ENCODE results near the gene SKI.
A peak's percentile ranks its signal among the peaks of the same experiment; 100 is the strongest.

SKI gene

GRCh38 chr1:2297246-2298011 is 69.3 kb downstream of the SKI start:
- DNase-seq, result no peak

DNA sequence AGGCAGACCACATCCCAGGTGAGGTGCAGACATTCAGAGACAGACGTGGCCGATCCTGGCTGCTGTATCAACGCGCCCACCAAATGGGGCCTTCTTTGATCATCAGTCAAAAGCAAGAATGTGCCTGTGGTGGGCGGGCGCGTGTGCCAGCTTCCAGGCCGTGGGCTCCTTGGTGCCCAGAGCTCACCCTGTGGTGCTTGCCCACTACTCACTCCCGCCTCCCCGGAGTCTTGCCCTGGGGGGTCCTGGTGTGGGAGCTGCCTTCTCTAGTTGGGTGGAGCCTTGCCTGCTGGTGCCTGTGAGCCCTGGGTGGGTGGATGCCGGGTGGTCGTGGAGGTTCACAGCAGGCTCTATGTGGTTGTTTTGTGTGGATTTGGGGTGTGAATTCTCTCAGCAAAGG is 70.6 kb downstream of the SKI start:
- DNase-seq, result no peak

DNA sequence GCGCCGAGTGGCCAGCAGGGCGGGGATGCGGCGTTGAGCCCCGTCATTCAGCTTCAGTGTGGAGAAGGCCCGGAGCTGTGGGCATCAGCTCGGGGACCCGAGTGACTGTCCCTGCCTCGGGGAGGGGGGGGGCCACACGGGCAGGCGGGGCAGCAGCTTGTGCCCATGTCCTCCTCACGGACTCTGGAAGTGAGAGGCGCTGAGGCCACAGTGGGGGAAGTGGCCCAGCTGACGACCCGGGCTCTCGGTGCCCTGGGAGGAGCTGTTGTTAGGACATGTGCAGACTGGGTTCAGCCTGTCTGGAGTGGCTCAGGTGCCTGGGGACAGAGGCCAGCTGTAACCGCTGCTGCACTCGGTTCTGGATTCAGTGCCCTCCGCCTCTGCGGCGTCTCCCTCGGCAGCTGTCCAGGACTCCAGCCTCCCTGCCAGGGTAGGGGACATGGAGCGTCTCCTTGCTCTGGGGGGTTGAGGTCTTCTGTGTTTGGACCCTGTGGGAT is 71.1 kb downstream of the SKI start:
- no peak for DNase-seq

GRCh38 chr1:2300004-2300771 is 72.1 kb downstream of the SKI start:
- no peak for DNase-seq

DNA sequence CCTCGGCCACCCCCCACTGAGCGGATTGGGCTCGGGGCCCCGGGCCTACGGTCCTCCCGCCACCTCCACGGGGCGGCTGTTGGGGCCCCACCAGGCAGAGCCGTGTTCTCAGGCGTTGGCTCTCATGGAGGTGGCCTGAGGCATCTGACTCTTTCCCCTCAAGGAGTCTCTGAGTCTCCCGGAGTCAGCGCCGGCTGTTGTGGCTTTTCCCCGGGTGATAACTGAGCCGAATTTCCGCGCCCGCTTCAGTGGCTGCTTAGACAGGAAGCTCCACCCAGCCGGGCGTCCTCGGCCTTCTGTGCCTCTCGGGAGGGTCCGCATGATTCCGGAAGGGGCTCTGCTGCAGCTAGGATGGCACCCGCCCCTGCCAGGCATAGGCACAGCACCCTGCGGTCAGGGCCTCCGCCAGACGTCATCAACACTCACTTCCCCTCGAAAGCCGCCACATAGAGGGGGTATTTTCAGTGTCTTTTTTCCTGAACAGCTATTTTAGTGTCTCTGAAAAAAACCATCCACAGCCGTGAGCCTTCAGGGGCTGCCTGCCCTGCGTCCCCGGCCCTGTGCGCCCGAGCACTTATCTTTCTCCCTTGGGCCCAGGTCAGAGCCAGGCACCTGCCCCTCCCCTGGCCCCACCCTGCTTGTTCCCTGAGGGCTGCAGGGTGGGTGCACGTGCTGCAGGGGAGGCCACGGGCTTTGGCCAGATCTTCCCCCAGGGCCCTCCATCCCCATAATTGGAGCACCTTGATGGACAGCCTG is 72.9 kb downstream of the SKI start:
- DNase-seq, result no peak

- DNase-seq, result no peak
Observed at GRCh38 chr1:2301607-2302291, 73.6 kb downstream of the SKI start.

DNA sequence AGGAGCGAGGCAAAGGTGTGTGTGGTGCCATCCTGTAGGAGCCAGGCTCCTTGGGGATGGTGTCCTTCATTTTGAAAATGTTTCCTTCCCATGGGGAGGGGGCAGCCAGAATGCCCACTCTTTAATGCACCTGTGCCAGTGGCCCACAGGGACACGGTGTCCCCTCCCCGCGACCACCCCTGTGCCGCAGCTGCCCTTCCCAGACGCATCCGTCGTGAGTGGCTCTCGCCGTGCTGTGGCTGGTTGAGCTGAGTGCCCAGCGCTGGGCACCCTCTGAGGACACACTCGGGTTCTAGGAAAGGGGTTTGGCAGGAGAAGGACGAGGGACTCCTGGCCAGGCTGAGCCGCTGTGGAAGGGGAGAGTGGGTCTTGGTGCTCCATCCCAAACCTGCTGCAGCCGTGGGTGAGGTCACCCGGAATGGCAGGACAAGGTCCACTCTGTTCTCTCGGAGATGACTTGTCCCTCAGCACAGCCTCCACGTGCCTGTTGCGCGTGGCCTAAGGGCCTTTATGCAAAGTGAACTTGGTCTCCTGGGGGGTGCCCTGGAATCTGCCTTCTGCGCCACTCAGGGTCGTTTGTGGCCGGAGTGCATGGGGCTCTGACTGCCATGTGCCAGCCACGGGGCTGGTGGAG is 74.3 kb downstream of the SKI start:
- DNase-seq, result no peak

DNA sequence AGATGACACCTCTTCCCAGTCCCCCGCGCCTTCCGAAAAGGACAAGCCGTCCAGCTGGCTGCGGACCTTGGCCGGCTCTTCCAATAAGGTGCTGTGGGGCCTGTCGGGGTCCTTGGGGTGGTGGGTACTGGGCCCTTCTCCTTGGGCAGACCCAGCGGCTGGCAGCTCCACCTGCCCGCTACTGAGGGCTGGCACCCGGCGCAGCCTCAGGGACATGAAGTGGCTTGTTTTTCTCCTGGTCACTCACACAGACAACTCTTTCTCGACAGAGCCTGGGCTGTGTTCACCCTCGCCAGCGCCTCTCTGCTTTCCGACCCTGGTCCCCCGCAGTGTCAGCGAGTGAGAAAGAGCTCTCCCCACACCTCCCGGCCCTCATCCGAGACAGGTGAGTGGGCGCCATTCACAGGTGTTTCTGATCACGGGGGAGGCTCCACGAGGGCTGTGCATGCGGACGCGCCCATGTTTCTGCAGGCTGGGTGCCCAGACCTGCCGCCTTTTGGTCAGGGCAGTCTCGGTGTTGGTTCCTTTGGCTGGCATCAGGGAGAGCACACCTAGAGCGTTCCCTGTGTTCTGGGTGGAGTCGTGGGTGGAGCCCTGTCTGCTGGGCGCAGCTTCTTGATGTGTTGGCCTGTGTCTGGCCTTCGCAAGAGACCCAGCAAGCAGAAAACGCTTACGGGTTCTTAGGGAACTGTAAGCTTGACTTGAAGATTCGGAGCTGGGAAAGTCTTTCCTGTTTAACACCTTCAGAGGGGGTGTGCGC is 75.1 kb downstream of the SKI start:
- no peak for DNase-seq

- no peak for DNase-seq
Observed at GRCh38 chr1:2303781-2304180, 75.7 kb downstream of the SKI start.

GRCh38 chr1:2304282-2304681 is 76.2 kb downstream of the SKI start:
- DNase-seq, result no peak

- no peak for DNase-seq
Observed at GRCh38 chr1:2304921-2305681, 77.0 kb downstream of the SKI start.

- DNase-seq, result no peak
Observed at GRCh38 chr1:2306151-2306978, 78.2 kb downstream of the SKI start.

DNA sequence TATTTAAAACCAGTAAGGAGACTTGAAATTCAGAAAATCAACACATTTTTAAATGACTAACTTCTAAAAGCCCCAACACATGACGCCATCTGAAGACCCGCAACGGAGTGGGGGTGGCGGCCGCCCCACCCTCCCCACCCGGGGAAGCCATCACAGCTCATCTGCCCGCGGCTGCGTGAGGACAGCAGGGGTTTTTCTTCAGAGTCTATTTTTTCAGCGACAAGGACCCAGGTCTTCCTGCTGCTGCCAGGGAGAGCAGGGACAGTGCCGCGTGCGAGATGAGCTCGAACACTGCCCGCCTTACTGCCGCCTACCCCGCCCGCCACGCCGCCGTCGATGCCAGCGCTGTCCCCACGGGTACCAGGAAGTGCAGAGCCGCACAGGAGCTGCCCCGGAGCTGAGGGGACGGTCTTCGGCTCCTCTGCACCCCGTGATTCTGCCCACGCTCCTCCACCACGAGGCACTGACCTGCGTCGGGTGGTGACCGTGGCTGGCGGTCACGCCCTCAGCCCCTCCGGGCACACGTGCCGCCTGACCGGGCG is 79.0 kb downstream of the SKI start:
- no peak for DNase-seq

GRCh38 chr1:2307972-2308371 is 79.9 kb downstream of the SKI start:
- DNase-seq, result peak in 1 of 2 experiments; percentile 35

- DNase-seq, result no peak
Observed at GRCh38 chr1:2308844-2309243, 80.7 kb downstream of the SKI start.

- DNase-seq, result no peak
Observed at GRCh38 chr1:2310332-2311183, 82.4 kb downstream of the SKI start.

- peak; percentile 37 to 86 for DNase-seq
Observed at GRCh38 chr1:2311184-2312032, 83.3 kb downstream of the SKI start.

GRCh38 chr1:2312160-2312514 is 84.0 kb downstream of the SKI start:
- no peak for DNase-seq
